DMS79 (cell line): ENCODE measurements around the gene SYT10.
"Not testable (repeated sequence)": the region's sequence is repeated elsewhere in the genome, so short reads cannot be mapped to it uniquely, and the experiment has no call there.

ENCODE experiments used
- DNase-seq: peaks from one replicate; lab custom pipeline; 2025; lab: John Stamatoyannopoulos, UW

The SYT10 gene, protein sequence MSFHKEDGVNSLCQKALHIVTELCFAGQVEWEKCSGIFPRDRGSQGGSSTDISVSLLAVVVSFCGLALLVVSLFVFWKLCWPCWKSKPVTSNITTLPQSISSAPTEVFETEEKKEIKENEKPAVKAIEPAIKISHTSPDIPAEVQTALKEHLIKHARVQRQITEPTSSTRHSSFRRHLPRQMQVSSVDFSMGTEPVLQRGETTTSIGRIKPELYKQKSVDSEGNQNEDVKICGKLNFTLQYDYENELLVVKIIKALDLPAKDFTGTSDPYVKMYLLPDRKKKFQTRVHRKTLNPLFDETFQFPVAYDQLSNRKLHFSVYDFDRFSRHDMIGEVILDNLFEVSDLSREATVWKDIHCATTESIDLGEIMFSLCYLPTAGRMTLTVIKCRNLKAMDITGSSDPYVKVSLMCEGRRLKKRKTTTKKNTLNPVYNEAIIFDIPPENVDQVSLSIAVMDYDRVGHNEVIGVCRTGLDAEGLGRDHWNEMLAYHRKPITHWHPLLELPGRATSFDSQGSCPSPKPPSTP

DNA sequence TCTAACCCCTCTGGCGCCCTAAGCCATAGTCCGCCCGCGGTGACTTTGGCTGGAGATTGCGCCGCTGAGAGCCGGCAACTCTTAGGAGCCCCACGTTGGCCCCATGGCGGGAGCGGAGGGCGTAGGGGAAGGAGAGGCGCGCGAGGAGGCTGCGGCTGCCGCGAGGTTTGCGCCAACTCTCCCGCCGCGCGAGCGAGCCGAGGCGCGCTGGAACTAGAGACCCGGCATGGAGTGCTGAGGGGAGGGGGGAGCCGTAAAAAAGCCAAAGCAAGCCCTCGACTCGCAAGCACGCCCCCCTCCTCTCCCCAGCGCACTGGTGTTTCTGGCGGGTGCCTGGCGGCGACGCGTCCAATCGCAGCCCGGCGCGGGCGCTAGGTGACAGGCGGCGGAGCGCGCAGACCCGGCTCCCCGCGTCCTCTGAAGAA is at the start of gene SYT10:
Gene SYT10, minus strand, starts transcription at position 233 of the 425 bp plus-strand sequence. CDS start 297 bp downstream, outside the sequence.
- no peak for DNase-seq

DNA sequence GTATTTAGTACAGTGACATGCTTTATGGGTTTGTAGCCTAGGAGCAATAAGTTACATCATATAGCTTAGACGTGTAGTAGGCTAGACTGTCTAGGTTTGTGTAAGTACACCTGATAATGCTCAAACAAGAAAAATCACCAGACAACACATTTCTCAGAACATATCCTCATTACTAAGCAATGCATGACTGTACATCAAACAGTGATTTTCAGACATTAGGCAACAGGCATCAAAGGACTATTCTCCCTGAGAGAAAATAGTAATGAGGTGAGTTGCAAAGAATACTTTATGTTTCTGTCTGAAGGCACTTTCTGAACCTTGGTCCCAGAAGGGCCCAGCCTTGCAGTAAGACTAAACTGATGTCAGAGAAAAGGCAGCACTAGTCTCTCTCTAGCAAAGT is 48.4 kb upstream of the SYT10 start:
- no peak for DNase-seq

DNA sequence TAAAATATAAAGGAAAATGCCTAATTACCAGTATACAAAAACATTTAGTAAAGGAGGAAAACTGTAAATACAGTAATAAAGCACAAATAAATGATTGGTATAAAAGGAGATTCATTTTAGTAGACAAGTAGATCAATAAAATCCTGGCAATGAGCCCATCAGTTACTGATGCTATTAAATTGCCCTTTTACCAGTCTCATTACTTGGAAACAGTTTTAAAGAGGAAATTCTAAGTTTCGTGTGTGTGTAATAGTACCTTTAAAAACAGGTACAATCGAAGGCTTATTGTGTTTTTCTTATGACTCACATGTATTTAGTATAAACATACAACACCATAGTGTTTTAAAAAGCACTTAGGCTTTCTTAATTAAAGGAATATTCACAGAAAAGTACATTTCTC is 46.4 kb upstream of the SYT10 start:
- DNase-seq, result no peak

DNA sequence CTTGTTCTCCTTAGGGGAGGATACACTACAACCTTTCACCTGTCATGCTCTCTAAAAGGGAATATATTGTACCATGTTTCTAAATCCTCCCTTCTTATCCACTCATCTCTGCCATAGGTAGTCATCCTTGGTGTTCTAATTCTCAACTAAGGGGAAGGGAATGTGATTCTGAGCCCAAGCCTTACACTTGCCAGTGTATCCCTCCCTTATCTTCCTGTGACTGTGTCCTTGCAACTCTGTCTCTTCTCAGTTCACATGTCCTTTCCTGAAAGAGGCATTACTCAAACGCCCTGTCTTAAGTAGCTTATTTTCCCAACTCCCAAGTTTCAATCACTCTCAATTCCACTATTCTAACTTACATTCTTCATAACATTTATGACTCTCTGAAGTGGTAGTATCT is 44.5 kb upstream of the SYT10 start:
- DNase-seq, result no peak

DNA sequence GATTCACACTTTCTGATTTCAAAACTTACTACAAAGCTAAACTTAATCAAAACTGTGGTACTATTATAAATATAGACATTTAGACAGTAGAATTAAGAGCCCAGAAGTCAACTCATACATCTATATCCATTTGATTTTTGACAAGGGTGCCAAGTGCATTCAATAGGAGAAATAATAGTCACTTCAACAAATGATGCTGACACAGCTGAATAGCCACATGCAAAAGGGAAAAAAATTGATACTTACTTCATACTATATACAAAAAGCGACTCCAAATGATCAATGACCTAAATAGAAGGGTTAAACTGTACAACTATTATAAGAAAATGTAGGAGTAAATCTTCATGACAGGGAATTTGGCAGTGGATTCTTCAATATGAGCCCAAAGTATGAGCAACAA is 40.7 kb upstream of the SYT10 start:
- no peak for DNase-seq

DNA sequence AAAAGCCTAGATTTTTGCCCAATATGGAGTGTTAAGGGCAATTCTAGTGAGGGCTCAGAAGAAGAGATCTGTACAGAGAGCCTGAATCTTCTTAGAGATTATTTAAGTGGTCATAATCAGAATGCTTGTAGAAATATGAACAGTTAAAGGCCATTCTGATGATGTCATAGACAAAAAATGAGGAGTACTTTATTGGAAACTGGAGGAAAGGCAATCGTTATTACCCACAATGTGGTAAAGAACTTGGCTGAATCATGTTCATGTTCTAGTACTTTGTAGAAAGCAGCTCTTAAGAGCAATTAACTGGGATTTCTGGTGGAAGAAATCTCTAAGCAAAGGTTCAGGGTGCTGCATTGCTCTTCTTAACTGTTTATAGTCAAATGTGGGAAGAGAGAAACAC is 36.4 kb upstream of the SYT10 start:
- no peak for DNase-seq

DNA sequence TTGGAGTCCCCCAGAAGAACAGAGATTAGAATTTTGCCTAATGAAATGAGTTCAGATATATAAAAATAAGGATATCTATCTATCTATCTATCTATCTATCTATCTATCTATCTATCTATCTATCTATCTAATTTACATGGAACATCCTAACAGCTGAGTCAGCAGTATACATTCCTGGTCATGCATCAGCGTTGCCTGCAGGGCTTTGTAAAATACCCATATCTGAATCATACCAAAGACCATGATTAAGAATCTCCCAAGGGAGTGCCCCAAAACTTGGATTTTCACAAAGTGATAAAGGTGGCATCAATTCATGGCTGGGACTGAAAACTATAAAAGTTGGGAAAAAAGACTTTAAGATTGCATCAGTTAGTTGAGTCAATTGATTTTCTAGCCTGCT is 32.7 kb upstream of the SYT10 start:
- no peak for DNase-seq

DNA sequence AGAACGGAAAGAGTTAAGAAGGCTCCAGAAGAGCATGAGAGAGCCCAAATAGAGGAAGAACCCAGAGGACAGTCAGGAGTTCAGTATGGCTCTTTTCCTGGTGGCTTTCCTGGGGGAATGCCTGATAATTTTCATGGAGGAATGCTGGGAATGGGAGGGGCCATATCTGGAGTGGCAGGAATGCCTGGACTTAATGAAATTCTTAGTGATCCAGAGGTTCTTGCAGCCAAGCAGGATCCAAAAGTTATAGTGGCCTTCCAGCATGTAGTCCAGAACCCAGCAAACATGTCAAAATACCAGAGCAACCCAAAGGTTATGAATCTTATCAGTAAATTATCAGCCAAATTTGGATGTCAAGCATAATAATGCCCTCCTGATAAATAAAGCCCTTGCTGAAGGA is 15.5 kb upstream of the SYT10 start:
- no peak for DNase-seq

DNA sequence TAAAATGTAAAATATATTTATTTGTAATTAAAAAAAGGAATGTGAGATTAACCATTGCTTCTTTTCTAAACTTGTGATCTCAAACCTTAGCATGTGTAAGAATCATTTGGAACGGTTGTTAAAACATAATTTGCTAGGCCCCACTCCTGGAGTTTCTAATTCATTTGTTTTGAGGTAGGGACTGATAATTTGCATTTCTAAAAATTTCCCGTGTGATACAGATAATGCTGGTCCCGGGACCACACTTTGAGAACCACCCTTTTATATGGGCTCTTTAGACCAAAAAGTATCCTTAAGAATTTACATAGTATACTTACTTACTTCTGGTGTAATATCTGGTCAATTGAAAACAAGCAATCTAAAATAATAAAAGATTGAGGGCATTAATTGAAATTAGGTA is 10.9 kb upstream of the SYT10 start:
- no peak for DNase-seq

DNA sequence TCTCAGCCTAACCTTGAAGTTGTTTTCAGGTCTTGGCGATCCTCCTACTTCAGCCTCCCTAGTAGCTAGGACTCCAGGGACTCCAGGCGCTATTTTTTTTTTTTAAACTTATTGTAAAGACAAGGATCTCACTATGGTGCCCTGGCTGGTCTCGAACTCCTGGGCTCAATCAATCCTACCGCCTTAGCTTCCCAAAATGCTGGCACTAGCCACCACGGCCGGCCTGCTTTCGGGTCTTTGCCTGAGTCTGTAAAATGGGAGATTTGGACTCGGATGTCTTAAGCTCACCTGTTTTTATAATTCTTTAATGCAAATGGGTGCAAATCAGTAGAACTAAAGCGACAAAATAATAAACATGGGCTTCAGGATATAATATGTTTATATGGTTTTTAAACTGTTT is 858 bp upstream of the SYT10 start:
- DNase-seq, result no peak

DNA sequence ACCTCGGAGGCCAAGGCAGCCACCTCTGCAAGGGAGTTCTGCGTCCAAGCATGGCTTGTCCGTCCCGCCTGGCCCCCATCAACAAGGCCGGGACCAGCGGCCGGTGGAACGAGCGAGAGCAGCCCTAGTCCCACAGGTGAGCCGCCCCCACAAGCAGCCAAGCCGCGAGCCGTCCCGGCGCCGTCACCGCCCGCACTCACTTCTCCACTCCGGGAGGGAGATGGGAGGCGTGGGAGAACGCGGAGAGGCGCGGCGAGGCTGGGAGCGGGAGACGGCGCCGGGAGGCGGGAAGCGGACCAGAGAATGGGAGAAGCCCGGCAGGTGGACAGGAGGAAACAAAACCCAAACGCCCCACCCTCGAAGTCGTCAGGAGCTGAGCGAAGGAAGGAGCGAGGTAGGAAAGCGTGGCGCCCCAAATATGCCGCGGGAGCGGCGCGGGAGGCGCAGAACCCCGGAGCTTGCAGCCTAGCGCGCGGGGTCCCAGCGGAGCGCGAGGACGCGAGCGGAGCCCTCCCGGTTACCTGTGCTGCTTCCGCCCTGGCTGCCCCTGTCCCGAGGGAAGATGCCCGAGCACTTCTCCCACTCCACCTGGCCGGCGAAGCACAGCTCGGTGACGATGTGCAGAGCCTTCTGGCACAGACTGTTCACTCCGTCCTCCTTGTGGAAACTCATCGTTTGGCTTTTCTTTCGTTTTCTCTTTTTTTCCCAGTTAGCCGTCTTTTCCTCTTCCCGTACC is 600 bp downstream of the SYT10 start:
- DNase-seq, result no peak

DNA sequence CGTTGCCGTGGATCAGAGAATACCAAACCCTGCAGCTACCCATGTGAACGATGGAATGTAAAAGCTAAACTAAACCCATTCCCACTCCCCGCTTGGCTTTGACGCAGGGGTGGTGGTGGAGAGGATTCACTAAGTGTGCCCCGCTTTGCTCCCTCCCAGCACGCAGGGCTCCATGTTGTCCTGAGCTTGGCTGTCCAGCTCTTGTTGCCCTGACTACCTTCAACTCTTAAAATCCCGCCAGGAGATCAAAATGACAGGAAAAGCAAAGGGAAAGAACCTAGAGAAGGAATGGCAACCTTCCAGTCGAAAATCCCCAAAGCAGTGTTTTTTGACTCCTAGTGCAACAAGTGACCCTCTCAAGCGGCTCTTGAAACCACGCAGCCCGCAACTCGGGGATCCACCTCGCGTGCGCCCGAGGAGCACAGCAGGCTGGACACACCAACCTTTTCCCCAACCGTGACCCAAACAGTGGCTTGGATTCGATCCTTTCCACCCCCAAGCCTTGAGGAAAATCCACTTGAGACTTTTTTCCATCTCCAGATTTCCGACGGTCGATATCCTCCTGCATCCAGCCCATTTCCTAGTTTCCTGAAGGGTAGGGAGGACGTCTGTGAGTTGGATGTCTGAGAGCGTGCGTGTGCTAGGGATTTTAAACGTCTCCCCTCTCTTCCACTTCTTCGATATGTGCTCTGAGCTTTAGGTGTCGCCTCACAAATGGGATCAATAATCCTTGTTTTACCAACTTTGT is 1.4 kb downstream of the SYT10 start:
- DNase-seq, result no peak

DNA sequence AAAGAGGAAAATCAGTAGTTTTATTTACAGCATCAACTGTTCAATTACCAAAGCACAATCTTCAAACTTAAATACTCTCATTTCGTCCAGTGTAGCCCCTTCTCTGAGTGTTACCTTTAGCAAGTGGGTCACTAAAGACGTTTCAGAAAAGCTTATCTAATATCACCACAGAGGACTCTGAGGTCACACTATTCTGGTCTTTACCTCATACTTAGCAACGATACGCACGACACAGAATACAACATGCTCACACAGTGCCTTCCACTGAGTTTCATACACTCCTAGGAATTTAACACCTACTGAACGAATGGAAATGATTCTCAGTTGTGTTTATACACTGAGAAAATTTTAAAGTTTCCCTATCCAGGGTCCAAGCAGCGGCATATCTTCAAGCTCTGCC is 2.0 kb downstream of the SYT10 start:
- no peak for DNase-seq

DNA sequence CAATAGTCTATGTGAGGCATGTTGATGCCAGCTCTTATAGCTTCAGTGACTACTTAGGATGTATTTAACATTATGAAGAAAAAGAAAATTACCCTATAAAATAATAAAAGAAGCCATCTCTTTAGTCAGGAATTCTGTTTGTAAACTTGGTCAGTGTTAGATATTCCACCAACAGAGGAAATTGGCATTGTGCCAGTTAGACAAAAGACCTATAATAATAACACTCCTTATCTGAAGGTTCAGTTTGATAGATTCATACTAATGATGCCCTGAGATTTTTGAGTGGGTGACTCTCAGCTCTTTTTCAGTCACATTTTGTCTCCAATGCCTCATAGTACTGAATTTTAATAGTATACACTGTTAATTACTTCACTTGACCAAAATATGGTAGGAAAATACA is 6.6 kb downstream of the SYT10 start:
- no peak for DNase-seq

DNA sequence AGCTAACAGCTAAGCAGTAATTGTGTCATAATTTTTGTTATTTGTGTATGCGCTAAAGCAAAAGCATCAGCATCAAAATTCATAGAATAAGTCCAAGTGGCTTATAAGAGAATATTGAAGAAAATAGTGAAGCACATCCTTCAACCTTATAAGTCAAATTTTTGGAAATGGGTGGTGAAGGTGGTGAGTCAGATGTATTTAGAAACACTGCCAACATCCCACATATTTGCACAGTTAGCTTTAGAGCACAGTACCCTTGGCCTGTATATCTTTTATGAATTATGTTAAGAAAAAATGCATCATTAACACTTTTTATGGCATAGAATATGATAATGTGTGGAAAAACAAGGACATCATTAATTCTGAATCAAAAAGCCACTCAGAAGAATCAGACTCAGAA is 8.0 kb downstream of the SYT10 start:
- DNase-seq, result no peak

DNA sequence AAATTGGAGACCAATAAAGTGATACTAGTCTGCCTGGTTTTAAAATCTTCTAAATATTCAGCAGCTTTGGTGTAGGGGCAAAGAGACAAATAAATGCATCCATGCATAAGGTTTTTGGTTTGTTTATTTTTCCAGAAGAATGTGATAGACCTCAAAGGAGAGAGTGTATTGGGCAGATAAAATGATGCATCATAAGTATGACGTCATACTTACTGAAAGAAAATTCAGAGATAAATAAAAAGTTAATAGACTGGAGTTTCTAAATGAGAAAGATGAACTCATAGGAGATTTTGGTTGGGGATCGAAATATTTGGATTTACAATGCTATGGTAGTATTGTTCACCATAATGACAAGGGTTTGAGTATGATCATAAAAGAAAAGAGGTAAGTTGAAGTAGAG is 10.2 kb downstream of the SYT10 start:
- no peak for DNase-seq

DNA sequence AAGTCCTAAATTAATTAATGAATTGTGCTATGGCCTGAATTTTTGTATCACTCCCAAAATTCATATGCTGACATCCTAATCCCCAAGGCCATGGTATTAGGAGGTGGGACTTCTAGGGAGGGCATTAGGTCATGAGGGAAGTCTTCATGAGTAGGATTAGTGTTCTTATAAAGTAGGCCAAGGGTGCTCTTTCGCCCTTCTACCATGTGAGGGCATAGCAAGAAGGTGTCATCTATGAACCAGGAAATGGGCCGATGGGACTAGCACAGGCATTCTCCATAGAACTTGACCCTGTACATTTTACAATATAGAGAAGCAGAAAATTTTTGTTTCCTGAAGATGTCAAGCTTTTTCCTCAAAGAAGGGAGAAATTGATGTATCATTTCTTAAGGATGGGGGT is 12.5 kb downstream of the SYT10 start:
- DNase-seq, result no peak

DNA sequence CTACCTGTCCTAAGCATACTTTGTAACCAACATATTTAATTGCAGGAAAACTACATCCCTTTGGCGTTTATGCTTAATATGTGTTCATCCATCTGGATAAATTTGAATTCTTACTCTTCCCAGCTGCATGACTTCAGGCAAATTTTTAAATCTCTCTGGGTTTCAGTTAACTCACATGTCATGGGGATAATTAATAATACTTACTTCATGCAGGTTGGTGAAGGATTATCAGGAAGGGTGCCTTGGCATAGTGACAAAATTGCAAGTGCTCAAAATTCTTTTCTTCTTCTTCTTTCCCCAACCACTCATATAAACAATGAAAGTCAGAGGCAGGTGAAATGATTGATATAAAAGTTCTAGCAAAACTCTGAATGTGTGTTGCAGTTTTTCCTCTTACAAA is 15.9 kb downstream of the SYT10 start:
- no peak for DNase-seq

DNA sequence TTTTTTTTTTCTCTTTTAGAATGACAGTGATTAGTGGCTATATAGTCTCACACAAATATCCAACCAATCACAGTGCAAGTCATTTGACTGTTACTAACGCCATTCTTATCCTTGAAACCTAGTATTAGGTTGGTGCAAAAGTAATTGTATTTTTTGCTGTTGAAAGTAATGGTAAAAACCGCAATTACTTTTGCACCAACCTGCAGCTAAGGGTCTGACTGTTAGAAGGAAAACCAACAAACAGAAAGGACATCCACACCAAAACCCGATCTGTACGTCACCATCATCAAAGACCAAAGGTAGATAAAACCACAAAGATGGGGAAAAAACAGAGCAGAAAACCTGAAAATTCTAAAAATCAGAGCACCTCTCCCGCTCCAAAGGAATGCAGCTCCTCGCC is 27.2 kb downstream of the SYT10 start:
- DNase-seq, result not testable (repeated sequence)

DNA sequence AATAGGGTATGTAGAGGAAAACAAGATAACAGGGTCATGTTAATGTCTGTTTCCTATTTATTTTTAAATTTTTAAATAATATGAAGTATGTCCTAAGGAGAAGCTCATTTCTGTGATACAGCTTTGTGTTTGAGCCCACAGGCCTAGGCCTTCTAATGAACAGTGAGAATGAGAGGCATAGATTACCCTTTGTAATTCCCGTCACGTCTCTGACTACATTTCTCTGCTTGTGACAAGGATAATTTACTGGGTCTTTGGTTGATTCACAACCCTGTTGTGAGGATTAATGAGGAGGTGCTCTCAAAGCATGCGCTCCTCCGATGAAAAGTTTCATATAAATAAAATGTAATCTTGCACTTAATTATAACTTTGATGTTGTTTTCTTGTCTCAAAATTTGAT is 56.1 kb downstream of the SYT10 start:
- no peak for DNase-seq

DNA sequence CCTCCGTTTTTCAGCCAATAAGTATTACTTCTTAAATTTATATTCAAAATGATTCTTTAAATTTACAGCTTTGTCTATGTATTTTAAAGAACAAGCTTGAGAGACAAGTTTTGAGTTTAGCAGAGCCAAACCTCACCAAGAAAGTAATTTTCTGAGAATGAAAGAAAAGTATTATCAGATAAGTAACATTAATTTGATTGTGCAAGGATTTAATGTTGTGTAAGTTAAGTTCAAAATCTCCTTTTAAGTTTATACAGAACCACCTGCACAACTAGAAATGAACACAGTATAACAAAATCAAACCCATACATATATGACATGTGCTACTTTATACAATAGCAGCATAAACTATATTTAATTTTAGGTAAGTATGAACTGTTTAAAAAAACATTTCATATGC is 63.5 kb downstream of the SYT10 start:
- no peak for DNase-seq

DNA sequence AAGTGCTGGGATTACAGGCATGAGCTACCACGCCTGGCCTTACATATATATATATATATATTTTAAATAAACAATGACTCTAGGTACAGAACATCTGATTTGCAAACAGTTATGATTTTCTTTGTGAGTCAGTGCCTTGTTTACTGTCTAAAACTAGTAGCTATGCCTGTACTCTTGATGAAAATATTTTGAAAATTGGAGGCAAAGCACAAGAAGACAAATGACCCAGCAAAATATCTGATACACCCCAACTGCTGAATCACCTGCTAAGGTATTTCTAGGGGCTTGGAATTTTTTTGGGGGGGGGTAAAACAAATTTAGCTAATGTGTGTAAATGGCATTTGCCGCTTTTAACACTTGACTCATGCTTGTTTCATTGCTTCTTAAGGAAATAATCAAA is 69.3 kb downstream of the SYT10 start:
- no peak for DNase-seq

DNA sequence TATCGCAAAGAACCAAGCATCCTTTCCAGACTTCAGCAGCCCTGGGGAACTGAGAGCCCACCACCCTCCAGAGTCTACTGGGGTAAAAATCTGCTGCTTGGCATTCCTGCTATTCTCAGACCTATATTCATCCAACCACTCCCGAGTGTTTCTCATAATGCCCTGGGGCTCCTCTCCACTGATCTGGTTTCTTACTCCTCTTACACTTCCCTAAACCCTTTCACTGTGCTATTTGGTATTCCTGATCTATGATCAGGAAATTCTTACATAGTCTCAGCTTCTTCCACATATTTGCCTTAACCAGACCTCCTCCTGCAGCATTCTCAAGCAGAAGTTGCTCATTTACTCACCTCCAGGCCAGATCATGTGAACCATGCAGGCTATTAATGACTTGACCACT is 82.4 kb downstream of the SYT10 start:
- DNase-seq, result no peak
